ENCODE results near the gene DGCR2.
"Not testable (repeated sequence)": the region's sequence is repeated elsewhere in the genome, so short reads cannot be mapped to it uniquely, and the experiment has no call there.

DGCR2 gene

DNA sequence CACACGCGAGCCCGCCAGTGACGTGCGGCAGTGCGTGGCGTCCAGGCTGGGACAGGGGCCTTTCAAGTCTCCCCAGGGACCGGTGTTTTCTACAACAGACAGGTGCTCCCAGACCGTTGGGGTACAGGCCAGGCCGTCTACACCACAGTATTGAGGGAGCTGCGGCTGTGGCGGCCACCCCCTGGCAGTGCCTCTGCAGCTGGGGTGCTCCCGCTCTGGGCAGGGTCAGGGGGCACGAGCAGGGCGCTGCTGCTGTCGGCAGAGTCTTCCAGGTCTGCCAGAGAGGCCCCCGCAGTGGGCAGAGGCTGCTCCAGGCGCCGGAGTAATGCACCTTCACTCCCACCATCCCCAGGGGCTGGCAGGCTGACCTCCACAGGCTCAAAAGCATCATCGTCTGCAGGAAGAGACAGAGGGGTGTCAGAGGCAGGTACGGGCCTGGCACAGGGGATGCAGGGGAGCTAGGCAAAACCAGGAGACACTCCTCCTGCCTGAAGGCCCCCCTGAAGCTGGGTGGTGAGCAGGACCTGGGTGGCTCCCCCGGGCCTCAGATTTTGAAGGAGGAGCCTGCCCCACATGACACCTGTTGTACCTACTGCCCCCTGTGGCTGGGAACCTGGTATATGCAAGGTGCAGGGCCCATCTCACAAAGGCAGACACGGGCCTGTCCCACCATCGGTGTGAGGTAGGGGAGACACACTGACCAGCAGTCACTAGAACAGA lies 83.3 kb downstream of the DGCR2 start:
- DNase-seq = no peak

DNA sequence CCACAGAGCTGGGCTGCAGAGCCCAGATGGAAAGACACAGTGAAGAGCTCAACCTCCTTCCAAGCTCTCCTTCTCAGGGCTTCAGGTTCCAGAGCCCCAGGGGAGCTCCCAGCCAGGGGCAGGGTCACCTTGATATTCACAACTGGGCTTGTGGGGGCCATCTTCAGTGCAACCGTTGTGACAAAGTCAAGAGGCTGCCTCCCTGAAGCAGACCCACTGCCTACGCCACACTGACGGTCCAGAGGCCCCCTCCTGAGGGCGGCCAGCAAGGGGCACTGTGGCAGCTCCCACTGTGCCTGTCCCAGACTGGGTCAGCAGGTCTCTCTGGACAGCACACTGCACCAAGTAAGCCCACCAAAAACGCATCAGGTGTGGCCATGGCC lies 84.1 kb downstream of the DGCR2 start:
- no peak for DNase-seq

DNA sequence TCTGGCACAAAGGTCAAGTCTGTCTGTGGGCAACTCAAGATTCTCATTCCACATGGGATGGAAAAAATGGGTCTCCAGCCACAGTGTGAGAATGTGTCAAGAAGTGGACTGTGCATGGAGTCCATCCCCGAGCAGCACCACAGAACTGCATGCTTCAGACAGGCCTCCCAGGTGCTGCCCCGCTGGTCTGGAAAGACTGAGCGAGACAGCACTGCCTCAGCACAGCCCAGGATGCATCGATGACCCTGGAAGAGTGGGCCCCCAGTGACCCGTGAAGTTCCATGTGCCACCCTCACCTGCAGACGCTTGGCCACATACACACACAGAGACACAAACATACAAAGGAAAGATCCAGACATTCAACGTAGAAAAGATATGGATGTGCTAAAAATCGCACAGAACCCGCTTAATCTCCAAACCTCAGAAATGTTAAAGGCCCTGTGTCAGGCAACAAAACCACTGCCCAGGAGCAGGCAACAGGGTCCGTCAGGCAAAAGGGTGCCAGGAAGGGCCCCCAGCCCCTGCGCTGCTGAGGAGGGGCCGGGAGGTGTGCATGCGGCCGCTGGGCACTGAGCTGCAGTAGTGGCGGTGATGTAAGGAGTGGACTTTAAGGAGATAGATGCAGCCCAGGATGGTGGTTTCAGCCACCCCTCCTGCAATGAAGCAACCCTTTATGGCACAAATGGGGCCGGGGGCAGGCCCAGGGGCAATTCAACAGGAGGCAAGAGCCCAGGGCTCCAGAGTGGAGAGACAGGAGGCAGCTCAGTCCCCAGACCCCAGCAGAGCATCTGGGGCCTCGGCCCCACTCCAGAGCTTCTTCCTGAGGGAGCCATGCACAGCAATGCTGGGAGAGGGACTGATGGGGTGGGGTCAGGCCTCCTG lies 84.7 kb downstream of the DGCR2 start:
- no peak for DNase-seq

DNA sequence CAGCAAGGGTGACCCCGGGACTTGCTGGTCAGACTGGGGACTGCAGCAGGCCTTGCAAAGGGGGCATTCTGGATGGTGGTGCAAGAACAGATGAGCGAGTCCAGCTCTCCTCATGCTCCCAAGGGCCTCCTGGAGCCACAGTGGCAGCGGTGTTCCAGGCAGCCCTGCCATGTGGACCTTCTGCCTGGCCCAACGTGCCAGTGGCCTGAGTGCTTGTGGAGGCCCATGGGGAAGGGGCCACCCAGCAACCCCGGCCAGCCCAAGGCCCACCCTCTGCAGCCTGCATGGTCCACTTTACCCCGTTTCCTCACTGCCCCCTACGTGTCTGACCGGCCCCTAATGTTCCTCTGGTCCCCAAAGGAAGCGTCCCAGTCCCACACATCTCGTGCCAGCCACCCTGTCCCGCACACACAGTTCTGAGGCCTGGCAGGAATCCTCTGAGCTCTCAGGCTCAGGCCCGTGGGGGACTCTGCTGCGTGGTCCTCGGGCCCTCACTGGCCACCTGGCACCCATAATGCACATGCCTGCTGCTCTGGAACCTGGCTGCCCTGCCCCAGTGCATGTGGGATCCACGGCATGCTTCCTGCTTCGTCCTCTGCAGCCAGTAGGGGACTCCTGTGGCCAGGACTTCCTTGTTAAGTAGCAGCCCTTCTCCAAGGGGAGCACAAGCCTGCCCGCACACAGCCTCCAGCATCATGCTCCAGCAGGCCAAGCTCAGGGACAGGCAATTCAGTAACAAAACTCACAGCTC lies 85.5 kb downstream of the DGCR2 start:
- no peak for DNase-seq

DNA sequence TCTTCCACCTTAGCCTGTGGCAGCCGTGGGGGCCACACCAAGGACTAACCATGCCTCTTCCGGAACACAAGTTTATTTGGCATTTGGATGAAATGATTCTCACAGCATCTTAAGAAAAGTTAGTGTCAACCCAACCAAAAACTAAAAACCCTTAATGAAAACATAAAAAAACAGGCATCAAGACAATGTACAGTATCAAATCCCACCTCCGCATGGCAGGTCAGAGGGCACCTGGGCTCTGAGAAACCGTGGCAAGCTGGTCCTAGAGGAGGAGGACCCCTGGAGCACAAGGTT lies 86.0 kb downstream of the DGCR2 start:
- DNase-seq = no peak

DNA sequence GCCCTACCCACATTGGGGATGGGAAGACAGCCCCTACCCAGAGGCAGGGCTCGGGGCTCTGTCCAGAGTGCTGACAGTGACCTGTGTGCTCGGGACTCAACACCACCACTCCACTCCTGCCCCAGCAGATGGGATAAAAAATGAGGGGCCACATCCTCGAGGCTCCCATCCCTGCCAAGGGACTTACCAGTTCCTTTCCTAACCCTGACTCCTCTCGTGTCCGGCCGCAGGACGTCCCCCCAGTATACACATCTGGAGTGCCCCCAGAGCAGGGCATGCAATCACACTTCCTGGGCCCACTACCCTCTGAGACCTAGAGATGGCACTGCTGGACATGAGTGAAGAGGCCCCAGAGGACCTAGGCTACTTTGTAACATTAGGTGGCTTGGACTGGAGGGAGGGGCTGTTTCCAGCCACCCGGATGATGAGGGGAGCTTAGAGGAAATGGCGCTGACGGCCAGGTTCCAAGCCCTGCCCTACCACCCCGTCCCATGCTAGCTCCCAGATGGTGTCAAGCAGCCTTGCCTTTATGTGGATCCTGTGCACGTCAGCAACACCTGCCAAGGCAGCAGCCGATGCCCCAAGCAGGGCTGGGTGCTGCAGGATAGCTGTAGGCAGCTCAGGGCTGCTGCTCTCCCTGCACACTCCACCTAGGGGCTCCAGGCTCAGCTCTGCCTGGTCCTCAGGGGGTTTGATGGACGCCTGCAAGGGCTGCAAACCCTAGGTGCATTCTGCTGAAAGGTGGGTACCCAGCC lies 86.6 kb downstream of the DGCR2 start:
- DNase-seq = peak in 1 of 2 experiments; percentile 18

DNA sequence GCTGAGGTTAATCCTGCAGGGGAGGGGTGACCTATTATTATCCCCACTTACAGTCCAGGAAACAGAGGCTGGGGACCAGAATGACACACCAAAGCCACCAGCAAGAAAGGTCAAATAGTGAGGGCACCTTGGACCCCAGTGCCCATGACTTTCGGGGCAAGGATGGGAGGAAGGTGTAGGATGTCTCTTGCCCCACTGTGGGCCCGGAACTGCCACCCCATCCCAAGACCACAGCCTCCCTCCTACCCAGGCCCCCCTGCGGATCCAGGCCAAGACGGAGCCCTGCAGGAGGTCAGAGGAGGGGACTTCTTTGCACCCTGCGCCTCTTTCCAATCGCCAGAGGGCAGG lies 87.1 kb downstream of the DGCR2 start:
- DNase-seq = not testable (repeated sequence)

DNA sequence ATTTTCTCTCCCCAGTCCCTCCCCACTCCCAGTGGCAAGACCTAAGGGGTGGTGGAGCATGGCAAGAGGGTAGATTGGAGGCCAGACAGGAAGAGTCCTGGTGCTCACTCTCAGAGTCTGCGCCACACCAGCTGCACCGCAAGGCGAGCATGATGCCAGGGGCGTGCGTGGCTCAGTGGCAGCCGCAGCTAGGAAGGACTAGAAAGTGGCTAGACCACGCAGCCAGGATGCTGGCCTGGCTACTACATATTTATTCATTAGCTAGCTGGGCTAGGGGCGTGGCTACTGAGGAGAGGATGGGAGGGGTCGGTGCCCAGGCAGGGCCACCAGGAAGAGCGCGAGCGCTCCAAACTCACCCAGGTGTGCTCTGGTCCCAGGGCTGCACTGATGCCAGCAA lies 87.5 kb downstream of the DGCR2 start:
- not testable (repeated sequence) for DNase-seq

DNA sequence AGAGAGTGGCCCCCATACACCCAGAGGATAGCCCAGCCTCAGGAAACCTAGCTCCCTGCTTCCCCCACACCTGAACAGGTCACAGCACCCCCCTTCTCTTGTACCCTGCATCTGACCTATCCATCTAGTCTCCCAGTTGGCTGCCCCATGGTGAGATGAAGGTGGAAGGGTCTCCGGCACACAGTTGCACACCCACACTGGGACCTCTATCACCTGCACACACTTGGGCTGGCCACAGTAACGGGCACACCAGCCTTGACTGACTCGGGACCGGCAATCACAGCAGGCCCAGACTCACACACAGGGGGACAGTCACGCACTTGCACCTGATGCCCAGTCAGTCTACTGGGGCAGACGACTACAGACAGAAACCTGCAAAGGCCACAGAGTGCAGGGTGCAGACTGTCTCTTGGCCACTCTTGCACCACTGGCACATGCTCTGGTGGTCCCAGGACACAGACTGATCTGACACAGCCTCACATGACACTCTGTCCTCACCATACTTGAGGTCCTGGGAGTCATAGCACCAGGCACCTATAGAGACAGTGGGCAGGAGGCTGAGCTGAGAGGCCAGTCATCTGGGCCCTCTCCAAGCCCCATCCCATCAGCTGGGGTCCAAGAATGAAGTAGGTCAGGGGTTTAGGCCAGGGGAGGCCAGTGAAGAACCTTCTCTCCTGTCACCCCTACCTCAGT lies 88.0 kb downstream of the DGCR2 start:
- not testable (repeated sequence) for DNase-seq

DNA sequence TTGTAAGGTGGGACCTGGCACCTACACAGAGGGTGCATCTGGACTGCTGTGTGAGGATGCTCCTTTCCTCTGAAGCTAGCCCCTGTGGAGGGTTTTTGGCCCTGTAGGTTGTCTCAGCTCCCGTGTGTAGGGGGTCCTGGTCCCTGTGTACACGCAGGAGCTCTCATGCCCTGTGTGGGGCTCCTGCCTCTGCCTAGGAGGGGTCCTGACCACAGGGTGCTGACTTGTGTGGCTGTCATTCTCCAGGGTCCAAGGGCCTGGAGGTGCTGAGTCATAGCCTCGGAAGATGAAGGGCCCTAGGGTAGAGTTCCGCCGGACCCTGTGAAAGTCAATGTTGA lies 88.7 kb downstream of the DGCR2 start:
- not testable (repeated sequence) for DNase-seq

DNA sequence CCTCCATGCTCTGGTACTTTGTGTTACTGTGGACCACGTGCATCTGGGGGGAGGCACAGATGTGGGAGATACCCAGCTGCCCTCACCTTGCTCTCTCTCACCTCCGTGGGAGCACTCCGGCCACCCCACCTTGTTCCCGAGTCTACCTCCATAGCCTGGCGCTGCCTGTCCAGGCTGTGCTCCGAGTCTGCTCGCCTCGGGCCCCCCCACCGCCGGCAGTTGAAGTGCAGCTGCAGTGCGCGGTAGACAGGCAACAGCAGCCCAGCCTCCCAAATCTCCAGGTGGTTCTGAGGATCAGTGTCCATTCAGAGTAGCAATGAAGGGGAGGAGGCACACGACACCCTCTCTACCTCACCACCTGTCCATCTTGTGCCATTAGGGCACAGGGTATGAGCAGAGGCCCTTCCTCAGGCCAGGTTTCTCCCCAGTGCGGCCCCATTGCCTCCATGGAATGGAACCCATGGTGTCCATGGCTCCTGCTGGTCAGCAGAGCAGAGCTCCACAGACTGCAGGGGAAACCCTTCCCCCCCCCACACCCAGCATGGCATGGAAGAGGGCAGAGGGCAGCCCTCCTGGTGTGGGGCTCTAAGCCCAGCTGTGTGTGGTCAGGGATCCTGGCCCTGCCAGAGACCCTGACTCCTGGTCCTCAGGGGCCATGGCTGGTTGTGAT lies 89.2 kb downstream of the DGCR2 start:
- DNase-seq = peak in 1 of 2 experiments; percentile 9

DNA sequence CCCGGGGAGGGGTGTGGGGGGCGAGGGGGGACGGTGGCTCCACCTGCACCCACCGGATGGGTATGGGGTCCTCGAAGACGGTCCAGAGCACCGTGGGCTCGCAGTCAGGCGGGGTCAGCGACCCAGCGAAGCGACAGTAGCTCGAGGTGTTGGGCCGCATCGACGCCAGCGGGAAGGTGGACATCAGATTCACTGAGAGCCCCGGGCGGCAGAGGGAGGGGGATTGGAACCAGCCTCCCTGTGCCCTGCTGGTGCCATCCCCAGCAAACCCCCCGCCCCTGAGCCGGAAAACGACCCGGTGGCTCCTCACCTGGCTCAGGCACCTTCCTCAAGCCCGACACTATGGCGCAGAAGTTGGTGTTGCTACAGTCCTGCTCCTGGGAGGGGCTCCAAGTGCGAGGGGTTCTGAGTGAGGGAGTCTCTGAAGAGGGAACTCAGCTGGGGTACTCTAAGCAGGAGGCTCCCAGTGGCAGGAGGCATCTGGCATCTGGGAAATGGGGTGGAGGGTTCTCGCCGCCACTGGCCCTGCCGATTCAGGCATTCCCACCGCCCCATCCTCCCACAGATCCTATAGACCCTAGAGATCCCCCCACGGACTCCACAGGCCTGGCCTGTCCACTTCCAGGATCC lies 89.9 kb downstream of the DGCR2 start:
- DNase-seq = not testable (repeated sequence)

DNA sequence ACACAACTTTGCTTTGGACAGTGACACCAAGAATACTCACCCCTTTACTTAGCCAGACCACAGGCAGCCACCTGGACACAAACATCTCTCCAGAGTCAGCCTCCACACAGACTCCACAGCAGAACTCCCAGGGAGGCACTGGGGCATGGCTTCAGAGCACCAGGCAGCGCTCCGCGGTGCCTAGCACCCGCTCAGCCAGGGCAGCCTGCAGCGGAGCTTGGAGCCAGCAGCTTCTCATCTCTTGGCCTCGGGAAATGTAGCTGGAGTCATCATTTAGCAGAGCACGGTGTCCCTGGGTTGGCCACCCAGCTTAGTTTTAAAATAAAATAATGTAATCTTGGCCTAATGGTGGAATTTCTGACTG lies 91.3 kb downstream of the DGCR2 start:
- not testable (repeated sequence) for DNase-seq

DNA sequence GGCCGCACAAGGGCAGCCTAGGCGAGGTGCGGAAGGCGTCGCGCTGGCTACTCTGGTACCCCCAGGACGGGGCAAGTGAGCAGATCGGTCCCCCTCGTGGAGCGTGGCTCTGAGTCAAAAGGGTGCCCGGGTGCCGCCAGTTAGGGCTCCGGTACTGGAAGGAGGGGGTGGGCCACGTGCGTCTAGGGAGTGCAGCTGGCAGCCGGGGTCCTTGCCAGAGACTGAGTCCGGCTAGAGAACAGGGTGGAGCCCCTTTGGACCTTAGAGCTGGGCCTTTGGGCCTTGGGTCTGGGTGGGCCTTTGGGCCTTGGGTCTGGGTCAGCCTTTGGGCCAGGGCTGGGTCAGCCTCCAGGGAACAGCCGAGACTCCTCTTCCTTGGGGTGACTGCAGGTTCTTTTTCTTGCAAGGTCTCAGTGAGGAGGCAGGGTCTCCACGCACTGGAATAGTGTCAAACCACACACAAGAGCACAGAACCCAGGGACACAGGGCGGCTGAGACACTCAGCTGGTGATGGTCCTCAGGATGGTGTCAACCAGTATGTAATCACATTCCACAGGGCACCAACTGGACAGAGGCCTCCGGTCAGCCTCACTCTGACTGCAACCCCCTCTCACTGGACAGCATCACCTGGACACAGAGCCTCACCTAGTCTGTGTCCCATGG lies 91.9 kb downstream of the DGCR2 start:
- DNase-seq = not testable (repeated sequence)

DNA sequence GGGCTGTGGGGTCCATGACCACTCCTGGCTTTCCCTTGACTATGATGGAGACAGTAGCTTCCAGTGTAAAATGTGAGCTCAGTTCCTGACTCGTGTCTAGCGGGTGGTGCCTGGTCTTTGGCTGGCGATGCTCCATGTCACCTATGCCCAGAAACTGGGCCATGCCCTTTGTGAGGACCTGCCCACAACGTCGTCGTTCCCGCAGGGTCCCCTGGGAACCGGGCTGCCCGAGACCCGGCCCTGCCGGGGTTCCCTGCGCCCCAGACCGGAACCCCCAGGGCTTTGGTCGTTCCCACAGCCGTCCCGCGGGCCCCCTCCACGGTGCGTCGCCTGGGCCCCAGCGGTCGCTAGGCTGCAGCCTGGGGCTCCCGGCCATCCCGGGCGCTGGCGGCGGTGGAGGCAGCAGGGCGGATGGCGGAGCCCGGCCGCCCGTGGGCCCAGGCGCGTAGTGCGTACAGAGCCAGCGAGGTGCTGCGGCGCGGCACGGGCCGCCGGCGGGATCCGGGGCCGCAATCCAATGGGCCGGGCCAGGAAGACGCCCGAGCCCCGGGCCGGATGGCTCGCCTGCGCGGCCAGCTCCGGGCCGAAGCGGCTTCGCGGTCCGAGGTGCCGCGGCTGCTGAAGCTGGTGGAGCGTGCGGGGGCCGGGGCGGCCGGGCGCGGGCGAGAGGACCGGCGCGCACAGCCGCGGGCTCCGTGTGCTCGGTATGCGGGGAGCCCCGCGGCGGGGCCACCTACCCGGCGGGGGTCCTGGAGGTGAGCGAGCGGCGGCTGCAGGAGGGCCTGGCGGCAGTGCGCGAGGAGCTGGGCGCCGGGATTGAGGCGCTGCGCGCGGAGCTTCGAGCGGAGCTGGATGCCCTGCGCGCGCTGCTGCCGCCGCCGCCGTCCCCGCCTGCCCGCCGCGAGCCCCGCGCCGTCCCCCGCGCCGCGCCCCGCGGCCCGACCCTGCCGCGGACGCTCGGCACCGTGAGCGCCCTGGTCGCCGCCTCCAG lies 92.8 kb downstream of the DGCR2 start:
- DNase-seq = not testable (repeated sequence)

DNA sequence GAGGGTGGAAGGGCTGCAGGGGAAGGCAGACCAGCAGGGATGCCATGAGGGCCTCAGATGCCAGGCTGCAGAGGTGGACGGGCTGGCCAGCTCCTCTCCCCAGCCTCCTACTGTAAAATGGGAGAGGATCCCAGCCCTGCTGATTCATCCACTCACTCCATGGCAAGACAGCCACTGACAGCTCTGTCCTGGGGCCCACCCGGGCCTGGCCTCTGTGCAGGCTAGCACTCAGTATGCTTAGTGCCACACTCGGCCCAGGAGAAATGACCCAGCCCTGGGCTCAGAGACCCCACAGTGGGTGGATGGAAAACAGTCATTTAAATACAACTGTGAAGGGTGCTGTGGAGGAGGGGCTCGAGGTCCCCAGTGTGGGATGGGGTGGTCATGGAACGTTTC lies 94.2 kb downstream of the DGCR2 start:
- DNase-seq = not testable (repeated sequence)

DNA sequence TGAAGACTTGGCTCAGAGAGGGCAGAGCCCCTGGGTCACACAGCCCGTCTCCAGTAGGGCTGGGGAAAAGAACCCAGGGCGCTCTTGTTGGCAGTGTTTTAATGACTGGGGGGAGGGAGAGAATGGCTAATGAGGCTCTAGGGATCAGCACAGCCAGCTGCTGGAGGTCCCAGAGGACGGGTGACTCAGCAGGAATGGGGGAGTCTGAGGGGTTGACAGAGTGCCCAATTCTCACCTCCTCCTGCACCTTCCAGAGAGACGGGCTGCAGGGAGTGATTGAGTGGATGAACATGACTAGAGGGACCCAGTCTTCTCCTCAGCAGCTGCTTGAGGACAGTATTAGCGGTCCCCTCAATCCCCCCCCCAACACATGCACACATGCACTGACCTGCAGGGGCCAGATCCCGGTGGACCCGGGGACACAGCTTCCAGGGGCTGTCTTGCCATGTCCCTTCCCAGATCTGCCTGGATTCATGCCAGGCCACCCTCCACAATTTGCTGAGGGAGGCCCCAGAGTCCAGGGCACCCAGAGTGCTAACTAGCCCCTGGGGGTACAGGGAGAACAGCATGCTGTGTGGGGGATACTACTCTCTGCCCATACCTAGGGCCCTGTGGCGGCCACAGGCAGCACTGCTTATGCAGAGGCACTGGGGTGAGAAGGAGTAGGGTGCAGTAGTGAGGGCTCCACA lies 94.7 kb downstream of the DGCR2 start:
- not testable (repeated sequence) for DNase-seq

DNA sequence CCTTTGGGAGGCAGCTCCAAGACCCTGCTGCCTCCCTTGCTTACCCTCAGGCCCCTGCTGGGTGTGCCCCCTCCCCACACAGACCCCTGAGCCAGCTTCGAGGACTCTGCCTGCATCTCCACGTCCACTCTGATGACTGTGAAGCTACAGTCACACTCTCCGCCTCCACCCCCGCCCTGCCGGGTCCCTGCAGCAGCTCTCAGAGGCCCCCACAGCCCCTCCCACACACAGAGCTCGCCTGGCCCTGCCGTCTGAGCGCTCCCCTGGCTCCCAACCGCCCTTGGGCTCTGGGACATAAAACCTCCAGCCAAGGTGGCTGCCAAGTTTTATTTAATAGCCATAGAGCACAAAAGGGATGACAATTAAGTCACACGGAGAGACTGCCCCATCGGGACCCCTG lies 96.1 kb downstream of the DGCR2 start:
- not testable (repeated sequence) for DNase-seq

DNA sequence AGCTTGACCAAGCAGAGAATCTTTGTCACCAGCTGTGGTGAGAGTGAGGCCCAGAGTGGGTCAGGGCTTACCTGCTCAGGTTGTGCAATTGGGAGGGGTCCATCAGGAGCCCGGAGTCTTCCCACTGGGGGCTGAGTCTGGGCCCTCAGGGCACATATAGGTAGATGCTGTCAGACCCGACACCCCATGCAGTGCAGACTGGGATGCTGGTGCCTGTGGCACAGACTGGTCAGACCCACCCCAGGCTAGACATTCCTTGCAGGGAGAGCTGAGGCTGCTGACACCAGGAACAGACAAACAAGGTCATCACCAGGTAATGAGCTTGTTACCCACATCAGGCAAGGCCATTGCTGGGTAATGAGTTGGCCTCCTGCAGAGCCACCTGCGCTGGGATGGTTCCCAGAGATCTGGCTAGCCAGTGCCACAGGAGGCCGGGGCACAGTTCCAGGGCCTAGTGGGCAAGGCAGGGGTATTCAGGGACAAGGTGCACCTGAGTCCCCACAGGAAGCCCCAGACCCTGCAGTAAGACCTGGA lies 97.2 kb downstream of the DGCR2 start:
- not testable (repeated sequence) for DNase-seq

Data from SHP77 (cell line).